ENCODE results near the gene MIF4GD.

MIF4GD gene

GRCh38 chr17:75252039-75252816 is 18.8 kb downstream of the MIF4GD start:
- TF ChIP-seq GATA2 (IDR thresholded peaks at IDR 0.05; ENCODE audit: low read depth, low read length) (no peak), GATA3 (IDR thresholded peaks at IDR 0.05; ENCODE audit: low read depth, low read length) (no peak)

DNA sequence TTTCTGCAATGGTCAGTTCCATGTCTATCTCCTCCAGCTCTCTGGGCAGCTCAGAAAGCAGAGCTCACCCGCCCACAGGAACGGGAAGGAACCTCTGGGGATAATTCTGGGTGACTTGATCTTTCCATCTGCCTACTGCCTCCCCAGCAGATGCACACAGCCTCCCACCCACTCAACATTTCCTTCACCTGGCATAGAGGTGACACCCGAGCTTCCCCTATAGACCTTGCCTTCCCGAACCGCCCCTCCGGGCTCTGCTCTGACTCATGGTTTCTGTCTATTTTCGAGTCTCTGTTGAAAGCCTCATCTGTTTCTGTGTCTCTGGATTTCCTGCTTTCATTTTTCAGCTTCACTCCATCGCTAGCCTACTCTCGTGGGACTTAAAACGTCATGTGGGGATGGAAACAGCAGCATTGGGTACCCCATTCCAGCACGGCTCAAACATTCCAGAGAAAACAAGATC is 21.0 kb downstream of the MIF4GD start:
- TF ChIP-seq GATA3 (IDR thresholded peaks at IDR 0.05; ENCODE audit: low read depth, low read length) (no peak), GATA2 (IDR thresholded peaks at IDR 0.05; ENCODE audit: low read depth, low read length) (no peak)

- no peak for TF ChIP-seq GATA2 (IDR thresholded peaks at IDR 0.05; ENCODE audit: low read depth, low read length)
- TF ChIP-seq GATA3 (IDR thresholded peaks at IDR 0.05; ENCODE audit: low read depth, low read length): no peak
These were observed 21.5 kb downstream of the MIF4GD start for GRCh38 chr17:75249564-75249963.

DNA sequence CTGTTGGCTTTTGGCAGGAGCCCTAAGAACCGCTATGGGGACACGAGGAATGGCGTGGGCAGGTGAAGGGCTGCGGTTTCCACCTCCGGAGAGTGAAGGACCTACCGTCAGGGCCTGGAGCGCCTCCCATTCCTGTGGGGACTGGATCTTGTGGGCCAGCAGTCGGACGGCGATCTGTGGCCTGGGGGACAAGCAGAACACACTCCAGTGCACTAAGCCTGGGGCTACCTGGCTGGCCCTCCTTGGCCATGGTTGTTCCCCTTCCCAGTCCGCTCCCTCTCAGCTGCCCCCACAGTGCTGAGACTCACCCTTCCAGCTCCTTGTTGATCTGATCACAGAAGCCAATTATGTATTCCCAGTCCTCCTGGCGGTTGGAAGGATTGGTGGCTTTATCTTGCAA is 24.6 kb downstream of the MIF4GD start:
- TF ChIP-seq GATA3 (IDR thresholded peaks at IDR 0.05; ENCODE audit: low read depth, low read length) (no peak), GATA2 (IDR thresholded peaks at IDR 0.05; ENCODE audit: low read depth, low read length) (no peak)

DNA sequence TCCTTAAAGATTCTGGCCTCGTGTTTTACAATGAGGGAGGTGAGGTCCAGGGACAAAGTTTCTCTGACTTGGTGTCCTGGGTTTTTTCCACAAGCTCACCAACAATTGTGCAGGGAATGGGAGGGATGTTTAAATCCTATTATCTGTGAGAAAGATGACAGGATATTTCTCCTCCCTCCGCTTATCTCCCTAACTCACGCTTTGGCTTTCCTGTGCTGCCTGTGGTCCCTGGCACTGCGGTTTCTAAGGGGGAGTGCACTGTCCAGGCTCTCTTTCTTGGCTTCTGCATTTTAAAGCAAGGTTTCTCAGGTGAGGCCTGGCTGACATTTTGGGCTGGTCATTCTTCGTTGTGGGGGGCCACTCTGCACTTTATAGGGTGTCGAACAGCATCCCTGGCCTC is 26.0 kb downstream of the MIF4GD start:
- TF ChIP-seq GATA3 (IDR thresholded peaks at IDR 0.05; ENCODE audit: low read depth, low read length) (no peak), GATA2 (IDR thresholded peaks at IDR 0.05; ENCODE audit: low read depth, low read length) (no peak)

GRCh38 chr17:75244133-75244866 is 26.7 kb downstream of the MIF4GD start:
- TF ChIP-seq GATA2 (IDR thresholded peaks at IDR 0.05; ENCODE audit: low read depth, low read length) (no peak), GATA3 (IDR thresholded peaks at IDR 0.05; ENCODE audit: low read depth, low read length) (no peak)

DNA sequence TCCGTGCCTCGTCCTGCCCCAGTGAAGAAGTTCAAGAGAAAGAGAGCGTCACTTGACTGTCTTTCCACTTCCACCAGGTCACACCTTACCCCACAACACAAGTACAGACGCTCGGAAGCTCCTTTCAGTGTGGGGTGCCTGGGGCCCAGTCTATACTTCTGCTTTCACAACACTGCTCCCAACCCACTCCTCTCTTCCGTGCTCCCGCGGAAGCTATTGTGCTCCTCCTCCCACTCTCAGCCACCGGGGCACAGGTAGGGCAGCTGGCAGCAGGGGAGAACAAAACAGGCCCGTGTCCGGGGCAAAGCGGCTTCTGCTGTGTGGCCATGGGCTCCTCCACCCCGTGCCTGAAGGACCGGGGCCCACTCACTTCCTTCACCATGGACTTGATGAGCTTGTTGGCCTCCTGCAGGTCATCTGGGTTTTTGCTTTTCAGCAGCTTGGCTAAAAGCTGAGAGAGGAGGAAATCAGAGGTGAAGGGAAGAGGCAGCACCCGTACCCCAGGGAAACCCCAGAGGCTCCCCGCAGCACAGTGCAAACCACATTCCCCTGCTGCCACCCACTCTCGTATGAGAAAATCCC is 28.5 kb downstream of the MIF4GD start:
- TF ChIP-seq GATA3 (IDR thresholded peaks at IDR 0.05; ENCODE audit: low read depth, low read length) (no peak), GATA2 (IDR thresholded peaks at IDR 0.05; ENCODE audit: low read depth, low read length) (no peak)

DNA sequence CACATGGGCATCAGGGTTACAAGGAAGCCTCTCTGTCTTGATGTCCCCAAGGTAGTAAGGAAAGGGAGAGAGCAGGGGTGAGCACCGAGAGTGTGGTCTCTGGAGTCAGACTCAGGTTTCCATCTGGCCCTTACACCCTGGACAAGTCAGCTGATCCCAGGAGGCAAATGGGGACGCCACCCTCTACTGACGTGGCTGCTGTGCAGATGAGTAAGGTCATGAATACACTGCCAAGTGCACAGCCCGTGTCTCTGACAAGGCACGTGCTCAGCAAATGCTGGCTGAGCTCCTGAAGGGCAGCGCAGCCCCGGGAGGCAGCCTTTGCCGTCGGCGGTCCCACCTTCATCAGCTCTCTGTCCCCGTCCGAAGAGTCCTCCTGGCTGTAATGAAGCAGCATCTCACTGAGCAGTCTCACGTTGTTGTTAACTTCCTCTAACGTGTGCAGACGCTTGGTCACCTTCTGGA is 29.0 kb downstream of the MIF4GD start:
- no peak for TF ChIP-seq GATA2 (IDR thresholded peaks at IDR 0.05; ENCODE audit: low read depth, low read length)
- no peak for TF ChIP-seq GATA3 (IDR thresholded peaks at IDR 0.05; ENCODE audit: low read depth, low read length)

- TF ChIP-seq GATA3 (IDR thresholded peaks at IDR 0.05; ENCODE audit: low read depth, low read length) (no peak), GATA2 (IDR thresholded peaks at IDR 0.05; ENCODE audit: low read depth, low read length) (no peak)
These were observed 29.5 kb downstream of the MIF4GD start for GRCh38 chr17:75241502-75241901.

GRCh38 chr17:75241143-75241430 is 29.9 kb downstream of the MIF4GD start:
- no peak for TF ChIP-seq GATA2 (IDR thresholded peaks at IDR 0.05; ENCODE audit: low read depth, low read length)
- no peak for TF ChIP-seq GATA3 (IDR thresholded peaks at IDR 0.05; ENCODE audit: low read depth, low read length)

- TF ChIP-seq GATA3 (IDR thresholded peaks at IDR 0.05; ENCODE audit: low read depth, low read length): no peak
- no peak for TF ChIP-seq GATA2 (IDR thresholded peaks at IDR 0.05; ENCODE audit: low read depth, low read length)
These were observed 30.5 kb downstream of the MIF4GD start for GRCh38 chr17:75240394-75241142.

DNA sequence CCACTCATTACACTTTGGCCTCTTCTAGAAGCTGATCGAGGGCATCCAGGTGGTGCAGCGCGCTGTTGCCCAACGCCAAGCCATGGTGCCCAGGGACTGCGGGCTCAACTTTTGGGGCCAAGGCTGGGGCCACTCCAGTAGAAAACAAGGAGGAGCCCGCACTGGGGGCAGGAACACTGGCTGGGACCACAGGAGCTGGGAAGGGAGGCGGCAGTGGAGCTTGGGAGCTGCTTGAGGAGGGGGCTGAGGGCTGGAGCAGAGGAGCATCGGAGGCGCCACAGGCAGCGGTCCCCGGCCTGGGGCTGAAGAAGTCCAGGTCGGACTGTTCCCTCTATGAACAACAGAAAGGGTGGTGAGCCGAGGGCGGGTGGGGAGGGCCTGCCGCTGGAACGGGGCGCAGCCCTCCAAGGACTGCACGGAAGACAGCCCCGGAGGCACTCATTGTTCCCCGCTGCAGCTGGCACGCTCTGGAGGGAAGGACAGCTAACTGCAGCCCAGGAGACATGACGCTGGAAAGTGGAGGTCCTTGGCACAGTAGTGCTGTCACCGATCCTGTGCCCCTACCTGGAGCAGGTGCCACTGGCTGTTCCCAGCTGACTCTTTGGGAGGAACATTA is 31.1 kb downstream of the MIF4GD start:
- TF ChIP-seq GATA3 (IDR thresholded peaks at IDR 0.05; ENCODE audit: low read depth, low read length): no peak
- TF ChIP-seq GATA2 (IDR thresholded peaks at IDR 0.05; ENCODE audit: low read depth, low read length): no peak

- TF ChIP-seq GATA2 (IDR thresholded peaks at IDR 0.05; ENCODE audit: low read depth, low read length): no peak
- TF ChIP-seq GATA3 (IDR thresholded peaks at IDR 0.05; ENCODE audit: low read depth, low read length): no peak
These were observed 31.8 kb downstream of the MIF4GD start for GRCh38 chr17:75239214-75239613.

Data from SH-SY5Y (cell line).